Chondrocyte (in vitro differentiated cells): ENCODE results near the gene RNPEPL1. TPM values are rescaled to one million over a fixed set of nuclear protein-coding genes. Genes with fewer than 3 reads are reported as not detected.

Experiments used
- DNase-seq: peaks from one replicate; pipeline ENCODE4 v3.0.0; 2021; ENCODE audit warnings: mixed read lengths, low spot score
- H3K27ac Mint-ChIP-seq: one replicate; pipeline ENCODE4 v1.8.0; 2021; ENCODE audit warnings: mild to moderate bottlenecking, moderate library complexity, mixed read lengths; ENCODE audit not compliant: unreplicated experiment
- H3K27me3 Mint-ChIP-seq: 2 replicates; pipeline ENCODE4 v1.8.0; 2021; ENCODE audit warnings: low read depth, mixed read lengths
- H3K36me3 Mint-ChIP-seq: 2 replicates; pipeline ENCODE4 v1.8.0; 2021; ENCODE audit warnings: low read depth, mixed read lengths
- H3K4me1 Mint-ChIP-seq: 2 replicates; pipeline ENCODE4 v1.8.0; 2021; ENCODE audit warnings: low read depth, mild to moderate bottlenecking, mixed read lengths
- H3K4me3 Mint-ChIP-seq: one replicate; pipeline ENCODE4 v1.8.0; 2021; ENCODE audit warnings: mild to moderate bottlenecking, moderate library complexity, mixed read lengths; ENCODE audit not compliant: unreplicated experiment
- H3K9me3 Mint-ChIP-seq: 2 replicates; pipeline ENCODE4 v1.8.0; 2021; ENCODE audit warnings: low read depth, mixed read lengths
- total RNA-seq: library from RNA; stranded (reverse); gene quantifications from 3 replicates; pipeline ENCODE4 v1.2.1, GENCODE V29; 2021
- TF ChIP-seq, protein P1 (sequence below): fragments of 200-600 bp; sonication (generic); IDR thresholded peaks from 2 replicates; pipeline ENCODE4 v1.5.0; 2021; ENCODE audit warnings: antibody characterized with exemption, mild to moderate bottlenecking, moderate library complexity

RNPEPL1 gene
- total RNA-seq, 1 donor from 2014 or later = 61.3 TPM

DNA sequence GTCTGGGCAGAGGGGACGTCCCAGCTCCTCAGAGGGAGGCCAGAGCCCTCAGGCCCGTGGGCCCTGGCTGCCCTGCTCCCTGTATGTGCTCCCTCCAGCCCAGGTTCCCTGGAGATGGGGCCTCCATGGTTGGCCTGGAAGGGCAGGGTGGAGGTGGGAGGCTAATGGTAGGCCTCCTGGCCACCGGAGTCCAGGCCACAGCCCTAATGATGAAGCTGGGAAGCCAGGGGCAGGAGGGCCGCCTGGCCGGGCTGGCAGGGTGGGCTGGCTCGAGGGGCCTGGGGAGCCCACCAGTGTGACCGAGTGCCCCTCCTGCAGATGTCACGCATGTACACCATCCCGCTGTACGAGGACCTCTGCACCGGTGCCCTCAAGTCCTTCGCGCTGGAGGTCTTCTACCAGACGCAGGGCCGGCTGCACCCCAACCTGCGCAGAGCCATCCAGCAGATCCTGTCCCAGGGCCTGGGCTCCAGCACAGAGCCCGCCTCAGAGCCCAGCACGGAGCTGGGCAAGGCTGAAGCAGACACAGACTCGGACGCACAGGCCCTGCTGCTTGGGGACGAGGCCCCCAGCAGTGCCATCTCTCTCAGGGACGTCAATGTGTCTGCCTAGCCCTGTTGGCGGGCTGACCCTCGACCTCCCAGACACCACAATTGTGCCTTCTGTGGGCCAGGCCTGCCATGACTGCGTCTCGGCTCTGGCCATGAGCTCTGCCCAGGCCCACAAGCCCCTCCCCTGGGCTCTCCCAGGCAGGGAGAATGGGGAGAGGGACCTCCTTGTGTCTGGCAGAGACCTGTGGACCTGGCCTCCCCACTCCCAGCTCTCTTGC lies 9.2 kb downstream of the RNPEPL1 start:
- Mint-ChIP-seq H3K36me3 (peaks cover 5% of the 10 kb centered on the region), H3K27me3 (no peaks in the 10 kb centered on the region), H3K9me3 (no peaks in the 10 kb centered on the region), H3K27ac (no peak overlapping the region), H3K4me1 (peaks cover 14% of the 10 kb centered on the region), H3K4me3 (no peak overlapping the region)
- TF ChIP-seq, protein P1, sequence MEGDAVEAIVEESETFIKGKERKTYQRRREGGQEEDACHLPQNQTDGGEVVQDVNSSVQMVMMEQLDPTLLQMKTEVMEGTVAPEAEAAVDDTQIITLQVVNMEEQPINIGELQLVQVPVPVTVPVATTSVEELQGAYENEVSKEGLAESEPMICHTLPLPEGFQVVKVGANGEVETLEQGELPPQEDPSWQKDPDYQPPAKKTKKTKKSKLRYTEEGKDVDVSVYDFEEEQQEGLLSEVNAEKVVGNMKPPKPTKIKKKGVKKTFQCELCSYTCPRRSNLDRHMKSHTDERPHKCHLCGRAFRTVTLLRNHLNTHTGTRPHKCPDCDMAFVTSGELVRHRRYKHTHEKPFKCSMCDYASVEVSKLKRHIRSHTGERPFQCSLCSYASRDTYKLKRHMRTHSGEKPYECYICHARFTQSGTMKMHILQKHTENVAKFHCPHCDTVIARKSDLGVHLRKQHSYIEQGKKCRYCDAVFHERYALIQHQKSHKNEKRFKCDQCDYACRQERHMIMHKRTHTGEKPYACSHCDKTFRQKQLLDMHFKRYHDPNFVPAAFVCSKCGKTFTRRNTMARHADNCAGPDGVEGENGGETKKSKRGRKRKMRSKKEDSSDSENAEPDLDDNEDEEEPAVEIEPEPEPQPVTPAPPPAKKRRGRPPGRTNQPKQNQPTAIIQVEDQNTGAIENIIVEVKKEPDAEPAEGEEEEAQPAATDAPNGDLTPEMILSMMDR = no peak
- DNase-seq = no peak

DNA sequence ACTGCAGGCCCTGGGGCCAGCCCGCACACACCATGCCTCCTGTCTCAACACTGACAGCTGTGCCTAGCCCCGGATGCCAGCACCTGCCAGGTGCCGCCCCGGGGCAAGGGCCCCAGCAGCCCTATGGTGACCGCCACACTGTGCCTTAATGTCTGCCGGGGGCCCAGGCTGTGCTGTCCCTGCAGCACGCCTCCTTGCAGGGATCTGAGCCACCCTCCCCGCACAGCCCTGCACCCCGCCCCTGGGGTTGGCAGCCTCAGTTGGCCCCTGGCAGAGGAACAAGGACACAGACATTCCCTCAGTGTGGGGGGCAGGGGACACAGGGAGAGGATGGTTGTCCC lies 9.8 kb downstream of the RNPEPL1 start:
- H3K4me1 Mint-ChIP-seq = peaks cover 20% of the 10 kb centered on the region
- no peak for DNase-seq
- no peaks in the 10 kb centered on the region for H3K27me3 Mint-ChIP-seq
- no peak overlapping the region for H3K4me3 Mint-ChIP-seq
- H3K36me3 Mint-ChIP-seq = peaks cover 5% of the 10 kb centered on the region
- H3K27ac Mint-ChIP-seq = no peak overlapping the region
- TF ChIP-seq, protein P1 = no peak
- H3K9me3 Mint-ChIP-seq = no peaks in the 10 kb centered on the region

DNA sequence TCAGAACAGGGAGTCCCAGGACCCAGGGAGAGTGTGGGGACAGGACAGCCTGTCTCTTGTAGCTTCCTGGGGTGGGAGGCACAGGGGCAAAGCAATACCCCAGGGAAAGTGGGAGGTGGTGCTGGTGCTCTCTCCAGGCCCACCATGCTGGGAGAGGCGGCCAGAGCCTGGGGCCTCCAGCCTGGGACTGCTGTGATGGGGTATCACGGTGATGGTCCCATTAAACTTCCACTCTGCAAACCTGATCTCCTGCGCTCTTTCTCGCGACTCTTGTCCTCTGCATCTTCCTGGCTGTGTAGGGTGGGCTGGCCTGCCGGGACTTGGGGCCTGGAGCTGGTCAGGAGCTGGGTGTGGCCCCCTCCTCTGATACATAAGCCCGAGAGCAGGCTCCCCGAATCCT lies 10.2 kb downstream of the RNPEPL1 start:
- peaks cover 24% of the 10 kb centered on the region for H3K4me1 Mint-ChIP-seq
- H3K27ac Mint-ChIP-seq = no peak overlapping the region
- no peaks in the 10 kb centered on the region for H3K27me3 Mint-ChIP-seq
- no peak for DNase-seq
- H3K9me3 Mint-ChIP-seq = no peaks in the 10 kb centered on the region
- TF ChIP-seq, protein P1 = no peak
- H3K36me3 Mint-ChIP-seq = peaks cover 5% of the 10 kb centered on the region
- no peak overlapping the region for H3K4me3 Mint-ChIP-seq

DNA sequence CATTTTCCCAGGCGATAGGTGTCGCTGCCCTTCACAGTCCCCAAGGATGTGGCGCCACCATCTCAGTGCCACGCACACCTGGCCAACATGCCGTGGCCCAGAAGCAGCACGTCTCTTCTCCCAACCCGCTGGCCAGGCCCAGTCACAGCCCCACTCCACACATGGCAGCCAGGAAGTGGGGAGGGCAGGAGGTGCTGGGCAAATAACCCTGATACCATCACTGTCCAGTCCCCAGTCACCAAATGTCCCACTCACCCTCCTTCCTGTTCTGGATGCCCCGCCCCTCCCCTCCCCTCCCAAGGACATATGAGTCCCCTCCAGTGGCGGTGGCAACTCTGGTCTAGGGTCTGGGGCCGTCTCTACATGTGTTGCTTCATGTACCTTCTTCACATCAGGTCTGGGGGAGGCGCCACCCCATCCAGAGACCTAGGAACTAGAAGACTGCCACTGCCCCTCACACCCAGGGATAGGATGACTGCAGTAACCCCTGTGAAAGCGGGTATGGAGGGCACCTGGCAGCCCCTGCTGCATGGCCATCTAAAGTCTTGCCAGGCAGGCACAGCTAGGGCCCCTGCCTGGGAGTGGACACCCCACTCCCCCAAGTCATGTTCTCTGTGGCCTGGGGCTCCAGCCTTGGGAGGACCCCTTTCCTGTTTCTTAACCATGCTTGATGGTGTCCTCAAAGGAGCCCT lies 10.9 kb downstream of the RNPEPL1 start:
- TF ChIP-seq, protein P1 = no peak
- no peak overlapping the region for H3K4me3 Mint-ChIP-seq
- H3K36me3 Mint-ChIP-seq = peaks cover 5% of the 10 kb centered on the region
- H3K27ac Mint-ChIP-seq = peak overlapping the region; percentile 95
- no peaks in the 10 kb centered on the region for H3K9me3 Mint-ChIP-seq
- DNase-seq = no peak
- H3K4me1 Mint-ChIP-seq = peaks cover 28% of the 10 kb centered on the region
- no peaks in the 10 kb centered on the region for H3K27me3 Mint-ChIP-seq

DNA sequence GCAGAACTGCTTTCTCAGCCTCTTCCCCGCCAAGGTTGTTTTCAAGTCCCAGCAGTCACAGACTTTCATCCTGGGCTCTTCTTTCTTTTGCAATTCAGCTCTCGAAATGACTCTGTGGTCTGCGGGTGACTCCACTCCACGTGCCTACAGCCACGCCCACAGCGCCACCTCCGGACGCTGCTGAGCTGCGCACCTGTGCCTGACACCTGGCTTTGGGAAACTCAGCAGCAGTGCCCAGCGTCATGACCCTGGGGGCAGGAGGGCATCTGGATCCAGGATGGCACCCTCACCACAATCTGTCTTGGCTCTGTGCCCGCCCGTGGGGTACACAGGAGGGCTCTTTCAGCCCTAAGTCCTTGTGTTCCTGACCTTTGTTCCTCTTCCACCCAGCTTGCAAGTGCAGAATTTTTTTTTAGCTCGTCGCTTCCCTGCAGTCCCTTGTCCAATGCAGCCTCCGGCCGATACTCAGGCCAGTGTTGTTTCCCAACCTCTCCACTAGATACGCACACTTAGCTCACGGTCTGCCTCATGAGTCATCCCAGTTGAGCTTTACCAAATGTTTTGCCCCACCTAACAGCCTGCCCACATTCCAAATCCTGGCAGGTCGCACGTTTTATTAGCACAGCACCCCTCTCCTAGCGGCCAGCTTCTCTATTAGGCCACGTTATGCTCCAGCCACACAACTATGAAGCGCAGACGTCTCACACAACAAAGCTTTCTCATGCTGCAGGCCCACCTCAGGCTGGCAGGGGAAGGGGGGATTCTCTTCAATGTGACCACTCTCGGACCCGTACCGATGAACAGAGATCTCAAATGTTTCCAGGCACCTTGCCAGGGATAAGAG lies 11.7 kb downstream of the RNPEPL1 start:
- Mint-ChIP-seq H3K27ac (peak overlapping the region; percentile 95), H3K27me3 (no peaks in the 10 kb centered on the region), H3K4me1 (peaks cover 35% of the 10 kb centered on the region), H3K4me3 (no peak overlapping the region), H3K9me3 (no peaks in the 10 kb centered on the region), H3K36me3 (peaks cover 5% of the 10 kb centered on the region)
- TF ChIP-seq, protein P1 = peak; percentile 24
- no peak for DNase-seq
